Esophagus muscularis mucosa (tissue), 4 donors: ENCODE results near the gene GABRP. TPM values are rescaled to one million over a fixed set of nuclear protein-coding genes. Genes with fewer than 3 reads are reported as not detected.

Experiments used
- DNase-seq: peaks from one replicate; pipeline ENCODE4 v3.0.0-alpha.2; 2017; ENCODE audit errors: extremely low spot score
- H3K27ac ChIP-seq, 4 donors: fragments of 200-600 bp; sonication (generic); replicated peaks in 1 of 4; 1 replicate in 3 of 4; 2 replicates in 1 of 4; pipeline ENCODE4 v1.5.1; 2016 to 2019; ENCODE audit warnings: mild to moderate bottlenecking in 1 of 4
- H3K27me3 ChIP-seq, 4 donors: fragments of 200-600 bp; sonication (generic); one replicate each; pipeline versions ENCODE4 v1.5.1 to v1.6.0; 2016 to 2019
- H3K36me3 ChIP-seq, 4 donors: fragments of 200-600 bp; sonication (generic); one replicate each; pipeline ENCODE4 v1.5.1; 2016 to 2019
- H3K4me1 ChIP-seq, 4 donors: fragments of 200-600 bp; sonication (generic); one replicate each; pipeline ENCODE4 v1.5.1; 2016 to 2019
- H3K4me3 ChIP-seq, 4 donors: fragments of 200-600 bp; sonication (generic); 1 replicate in 2 of 4; 2 replicates in 2 of 4; pipeline ENCODE4 v1.5.1; 2016 to 2019; ENCODE audit warnings: mild to moderate bottlenecking in 4 of 4, moderate library complexity in 1 of 4
- H3K9me3 ChIP-seq, 4 donors: fragments of 200-600 bp; sonication (generic); 1 replicate in 3 of 4; 2 replicates in 1 of 4; pipeline ENCODE4 v1.5.1; 2016 to 2019
- EP300 ChIP-seq: sonication (generic); formaldehyde crosslinking; IDR thresholded peaks from one replicate; pipeline ENCODE4 v1.6.1; 2017; ENCODE audit warnings: antibody characterized with exemption
- POLR2A ChIP-seq: fragments of 450-650 bp; IDR thresholded peaks from one replicate; pipeline ENCODE4 v1.6.1; 2017; ENCODE audit warnings: antibody characterized with exemption, moderate library complexity, mild to moderate bottlenecking, low read depth
- POLR2AphosphoS5 ChIP-seq, 2 donors: sonication (generic); formaldehyde crosslinking; IDR thresholded peaks; one replicate each; pipeline ENCODE4 v1.6.1; 2017; ENCODE audit warnings: antibody characterized with exemption in 2 of 2
- WGBS: methylation state at CpG from one replicate; pipeline ENCODE4 v1.1.5; 2018; 5-methylcytosine and 5-hydroxymethylcytosine counted together
- intact Hi-C: fragments of 100-400 bp; cut with DNase I; formaldehyde crosslinking; loops from one replicate; pipeline ENCODE4 v1.15.1; 2023
- total RNA-seq, 4 donors: library from RNA; depleted of rRNA; stranded (reverse); fragments of >200 nt; gene quantifications; one replicate each; pipeline versions ENCODE4 v1.1.0 to v1.2.1, GENCODE V29; 2016
- TF ChIP-seq, protein P1 (sequence below), 3 experiments: fragments of 200-600 bp in 2 of 3; fragments of 450-650 bp in 1 of 3; sonication (generic) in 2 of 3; IDR thresholded peaks; one replicate each; pipeline ENCODE4 v1.5.1; 2017 to 2019; ENCODE audit warnings: antibody characterized with exemption in 3 of 3, mild to moderate bottlenecking in 2 of 3, moderate library complexity in 1 of 3

GABRP gene
- under 1 TPM in 1 of 4 donors, not detected in 3; 0.42 TPM for total RNA-seq

- Histone ChIP-seq H3K4me1 (peaks cover 0 to 16% (median 0%) of the 10 kb centered on the region in 4 donors), H3K4me3 (no peak within 1 kb of the TSS), H3K36me3 (no peaks in the 10 kb centered on the region), H3K9me3 (no peaks in the 10 kb centered on the region), H3K27me3 (no peaks in the 10 kb centered on the region), H3K27ac (no peak within 1 kb of the TSS)
- intact Hi-C loops, result no loop called here
- no peak for DNase-seq
- 89% methylated on average over 11 of the region's 14 CpGs for WGBS
- no peak for TF ChIP-seq POLR2AphosphoS5 (IDR thresholded peaks at IDR 0.05)
Observed at GRCh38 chr5:170783498-170784247, at the start of gene GABRP. TSS of gene GABRP (plus strand) at chr5:170783725. CDS start at chr5:170788616, 4,891 bp downstream.

GRCh38 chr5:170736966-170737365 is 46.6 kb upstream of the GABRP start:
- peak; percentile 47 for DNase-seq
- 70% methylated on average over 2 of the region's 3 CpGs for WGBS
- H3K4me3 ChIP-seq, result no peak overlapping the region
- no peak overlapping the region for H3K27ac ChIP-seq
- no peaks in the 10 kb centered on the region for H3K36me3 ChIP-seq
- H3K27me3 ChIP-seq, result no peaks in the 10 kb centered on the region
- H3K9me3 ChIP-seq, result peaks cover 0 to 21% (median 6%) of the 10 kb centered on the region in 4 donors
- intact Hi-C loops, result no loop called here
- H3K4me1 ChIP-seq, result no peaks in the 10 kb centered on the region
- TF ChIP-seq EP300 (no peak), POLR2A (no peak), POLR2AphosphoS5 (IDR thresholded peaks at IDR 0.05) (no peak)
- TF ChIP-seq, protein P1, sequence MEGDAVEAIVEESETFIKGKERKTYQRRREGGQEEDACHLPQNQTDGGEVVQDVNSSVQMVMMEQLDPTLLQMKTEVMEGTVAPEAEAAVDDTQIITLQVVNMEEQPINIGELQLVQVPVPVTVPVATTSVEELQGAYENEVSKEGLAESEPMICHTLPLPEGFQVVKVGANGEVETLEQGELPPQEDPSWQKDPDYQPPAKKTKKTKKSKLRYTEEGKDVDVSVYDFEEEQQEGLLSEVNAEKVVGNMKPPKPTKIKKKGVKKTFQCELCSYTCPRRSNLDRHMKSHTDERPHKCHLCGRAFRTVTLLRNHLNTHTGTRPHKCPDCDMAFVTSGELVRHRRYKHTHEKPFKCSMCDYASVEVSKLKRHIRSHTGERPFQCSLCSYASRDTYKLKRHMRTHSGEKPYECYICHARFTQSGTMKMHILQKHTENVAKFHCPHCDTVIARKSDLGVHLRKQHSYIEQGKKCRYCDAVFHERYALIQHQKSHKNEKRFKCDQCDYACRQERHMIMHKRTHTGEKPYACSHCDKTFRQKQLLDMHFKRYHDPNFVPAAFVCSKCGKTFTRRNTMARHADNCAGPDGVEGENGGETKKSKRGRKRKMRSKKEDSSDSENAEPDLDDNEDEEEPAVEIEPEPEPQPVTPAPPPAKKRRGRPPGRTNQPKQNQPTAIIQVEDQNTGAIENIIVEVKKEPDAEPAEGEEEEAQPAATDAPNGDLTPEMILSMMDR (IDR thresholded peaks at IDR 0.05), result no peak

DNA sequence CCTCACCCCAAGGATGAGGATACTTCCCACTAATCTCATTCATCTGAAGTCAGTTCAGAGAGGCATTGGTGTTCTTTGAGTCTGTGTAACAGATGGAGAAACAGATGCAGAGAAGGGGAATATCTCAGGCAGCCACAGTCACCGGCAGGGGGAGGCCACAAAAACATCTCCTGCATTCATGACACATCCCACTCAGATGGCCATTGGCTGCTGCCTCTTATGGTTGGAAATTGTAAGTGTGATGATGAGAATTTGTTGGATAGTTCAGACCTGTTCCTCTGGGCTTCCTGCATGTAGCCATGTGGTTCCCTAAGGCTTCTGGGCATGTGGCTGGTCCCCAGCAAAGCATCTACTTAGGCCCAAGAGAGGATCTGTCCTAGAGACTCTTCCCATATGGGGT is 45.9 kb upstream of the GABRP start:
- H3K36me3 ChIP-seq, result no peaks in the 10 kb centered on the region
- H3K4me3 ChIP-seq, result no peak overlapping the region
- 83% methylated on average over 1 of the region's 1 CpG for WGBS
- H3K27me3 ChIP-seq, result no peaks in the 10 kb centered on the region
- no peak overlapping the region for H3K27ac ChIP-seq
- peaks cover 0 to 21% (median 6%) of the 10 kb centered on the region in 4 donors for H3K9me3 ChIP-seq
- no peak for DNase-seq
- TF ChIP-seq EP300 (no peak), POLR2AphosphoS5 (IDR thresholded peaks at IDR 0.05) (no peak), POLR2A (no peak)
- TF ChIP-seq, protein P1 (IDR thresholded peaks at IDR 0.05), result no peak
- H3K4me1 ChIP-seq, result no peaks in the 10 kb centered on the region
- intact Hi-C loops, result no loop called here

DNA sequence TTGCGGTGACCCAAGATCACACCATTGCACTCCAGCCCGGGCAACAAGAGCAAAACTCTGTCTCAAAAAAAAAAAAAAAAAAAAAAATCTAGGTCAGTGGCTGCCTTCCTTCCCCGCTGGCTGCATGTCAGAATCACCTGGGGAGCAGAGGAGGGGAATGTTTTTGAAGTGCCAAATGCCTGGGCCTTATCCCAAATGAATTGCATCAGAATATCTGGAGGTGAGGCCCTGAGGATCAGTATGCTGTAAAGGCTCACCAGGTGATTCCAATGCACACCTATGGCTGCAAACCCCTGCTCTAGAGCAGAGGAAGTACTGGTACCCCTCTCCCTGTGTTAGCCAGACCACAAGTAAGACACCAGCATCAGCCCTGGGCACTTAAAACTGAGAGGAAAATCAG is 44.7 kb upstream of the GABRP start:
- intact Hi-C loops, result no loop called here
- 65% methylated on average over 3 of the region's 3 CpGs for WGBS
- peaks cover 0 to 1% (median under 1%) of the 10 kb centered on the region in 4 donors for H3K4me1 ChIP-seq

DNA sequence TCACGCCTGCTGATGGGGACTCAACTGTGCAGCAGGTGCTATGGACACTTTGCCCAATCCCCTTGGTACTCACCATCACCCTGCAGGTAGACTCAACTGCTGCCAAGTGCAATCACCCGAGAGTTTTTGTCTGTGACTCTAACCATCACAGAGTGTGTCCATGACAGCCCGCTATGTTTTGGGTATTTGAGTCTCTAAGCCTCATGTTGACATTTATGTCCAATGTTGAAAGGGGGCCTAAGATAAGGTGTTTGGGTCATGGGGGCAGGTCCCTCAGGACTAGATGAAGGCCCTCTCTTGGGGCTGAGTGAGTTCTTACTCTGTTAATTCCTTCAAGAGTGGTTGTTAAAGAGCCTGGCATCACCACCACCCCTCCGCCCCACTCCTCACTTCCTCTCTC is 44.1 kb upstream of the GABRP start:
- peak; percentile 64 for DNase-seq
- H3K4me1 ChIP-seq, result peaks cover 0 to 7% (median 5%) of the 10 kb centered on the region in 4 donors
- H3K4me3 ChIP-seq, result no peak overlapping the region
- 91% methylated on average over 4 of the region's 4 CpGs for WGBS
- intact Hi-C loops, result no loop called here
- H3K27me3 ChIP-seq, result peaks cover 0 to 6% (median 0%) of the 10 kb centered on the region in 4 donors
- H3K9me3 ChIP-seq, result peaks cover 0 to 19% (median 6%) of the 10 kb centered on the region in 4 donors
- H3K27ac ChIP-seq, result no peak overlapping the region
- TF ChIP-seq POLR2A, result no peak
- no peak for TF ChIP-seq EP300
- TF ChIP-seq, protein P1 (IDR thresholded peaks at IDR 0.05), result no peak
- no peaks in the 10 kb centered on the region for H3K36me3 ChIP-seq

More for the DNA sequence above, 44.7 kb upstream of the GABRP start:
- peak; percentile 29 for DNase-seq
- no peak overlapping the region for H3K4me3 ChIP-seq
- no peak overlapping the region for H3K27ac ChIP-seq
- no peaks in the 10 kb centered on the region for H3K36me3 ChIP-seq
- TF ChIP-seq POLR2A (no peak), POLR2AphosphoS5 (IDR thresholded peaks at IDR 0.05) (no peak), EP300 (no peak)
- TF ChIP-seq, protein P1 (IDR thresholded peaks at IDR 0.05), result no peak
- H3K27me3 ChIP-seq, result peaks cover 0 to under 1% (median 0%) of the 10 kb centered on the region in 4 donors
- peaks cover 0 to 21% (median 6%) of the 10 kb centered on the region in 4 donors for H3K9me3 ChIP-seq
